GM21447 (cell line): ENCODE results near the gene USP12.
"Not testable (repeated sequence)": the region's sequence is repeated elsewhere in the genome, so short reads cannot be mapped to it uniquely, and the experiment has no call there.

Source experiments
- ATAC-seq: cut with Tn5 transposase; IDR thresholded peaks from one replicate; pipeline ENCODE4 v1.9.1; 2021; ENCODE audit not compliant: unreplicated experiment

USP12 gene, protein sequence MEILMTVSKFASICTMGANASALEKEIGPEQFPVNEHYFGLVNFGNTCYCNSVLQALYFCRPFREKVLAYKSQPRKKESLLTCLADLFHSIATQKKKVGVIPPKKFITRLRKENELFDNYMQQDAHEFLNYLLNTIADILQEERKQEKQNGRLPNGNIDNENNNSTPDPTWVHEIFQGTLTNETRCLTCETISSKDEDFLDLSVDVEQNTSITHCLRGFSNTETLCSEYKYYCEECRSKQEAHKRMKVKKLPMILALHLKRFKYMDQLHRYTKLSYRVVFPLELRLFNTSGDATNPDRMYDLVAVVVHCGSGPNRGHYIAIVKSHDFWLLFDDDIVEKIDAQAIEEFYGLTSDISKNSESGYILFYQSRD

DNA sequence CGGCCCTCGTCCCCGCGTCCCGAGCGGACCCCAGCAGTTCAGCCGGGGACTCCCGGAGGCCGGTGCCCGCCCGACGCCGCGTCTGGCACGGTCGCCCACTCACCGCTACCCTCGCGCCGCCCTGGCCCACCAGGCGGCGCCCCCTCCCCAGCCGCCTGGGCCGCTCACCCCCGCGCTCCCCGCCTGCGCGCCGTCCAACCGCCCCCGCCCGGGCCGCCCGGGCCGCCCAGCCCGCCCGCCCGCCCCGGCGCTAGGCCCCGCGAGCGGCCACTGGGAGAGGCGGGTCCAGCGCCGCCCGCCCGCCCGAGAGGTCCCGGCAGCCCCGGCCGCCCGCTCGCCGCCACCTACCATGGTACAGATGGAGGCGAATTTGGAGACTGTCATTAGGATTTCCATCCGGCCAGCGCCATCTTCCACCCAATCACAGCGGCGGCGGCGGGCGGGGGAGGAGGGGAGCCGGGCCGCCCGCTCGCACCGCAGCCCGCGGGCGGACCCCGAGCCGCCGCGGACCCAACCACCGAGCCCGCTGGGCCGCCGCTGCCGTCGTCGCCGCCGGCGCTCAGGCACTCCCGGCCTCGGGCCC is at the start of gene USP12:
Gene USP12 (minus strand): TSS at position 568 of the 583 bp plus-strand sequence. CDS start 172 bp downstream, at position 396.
- ATAC-seq = peak; percentile 6

DNA sequence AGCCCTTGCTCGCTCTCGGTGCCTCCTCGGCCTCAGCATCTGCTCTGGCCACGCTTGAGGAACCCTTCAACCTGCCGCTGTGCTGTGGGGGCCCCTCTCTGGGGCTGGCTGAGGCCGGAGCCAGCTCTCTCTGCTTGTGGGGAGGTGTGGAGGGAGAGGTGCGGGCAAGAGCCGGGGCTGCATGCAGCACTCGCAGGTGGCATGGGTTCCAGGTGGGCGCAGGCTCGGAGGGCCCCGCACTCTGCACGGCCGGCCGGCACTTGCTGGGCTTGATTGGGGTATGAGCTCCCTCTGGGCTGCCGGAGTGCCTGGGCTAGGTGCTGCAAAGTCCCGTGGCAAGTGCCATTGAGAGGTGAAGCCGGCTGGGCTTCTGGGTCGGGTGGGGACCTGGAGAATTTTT is 48.0 kb upstream of the USP12 start:
- no peak for ATAC-seq

DNA sequence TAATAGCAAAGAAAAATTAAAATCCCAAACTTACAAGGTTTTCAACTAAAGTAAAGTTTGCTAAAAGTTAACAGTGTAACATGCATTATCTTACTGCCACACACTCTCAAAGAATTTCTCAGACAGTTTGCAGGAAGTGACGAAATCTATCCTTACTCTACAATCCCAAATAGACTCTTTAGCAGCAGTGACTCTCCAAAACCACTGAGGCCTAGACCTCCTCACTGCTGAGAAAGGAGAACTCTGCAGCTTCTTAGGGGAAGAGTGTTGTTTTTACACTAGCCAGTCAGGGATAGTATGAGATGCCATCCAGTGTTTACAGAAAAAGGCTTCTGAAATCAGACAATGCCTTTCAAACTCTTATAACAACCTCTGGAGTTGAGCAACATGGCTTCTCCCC is 47.2 kb upstream of the USP12 start:
- ATAC-seq = not testable (repeated sequence)

DNA sequence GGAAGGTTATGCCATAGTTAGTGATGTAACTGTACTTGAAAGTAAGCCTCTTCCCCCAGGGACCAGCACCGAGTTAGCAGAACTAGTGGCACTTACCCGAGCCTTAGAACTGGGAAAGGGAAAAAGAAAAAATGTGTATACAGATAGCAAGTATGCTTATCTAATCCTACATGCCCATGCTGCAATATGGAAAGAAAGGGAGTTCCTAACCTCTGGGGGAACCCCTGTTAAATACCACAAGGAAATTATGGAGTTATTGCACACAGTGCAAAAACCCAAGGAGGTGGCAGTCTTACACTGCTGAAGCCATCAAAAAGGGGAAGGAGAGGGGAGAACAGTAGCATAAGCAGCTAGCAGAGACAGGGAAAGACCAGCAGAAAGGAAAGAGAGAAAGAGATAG is 46.2 kb upstream of the USP12 start:
- ATAC-seq = not testable (repeated sequence)

DNA sequence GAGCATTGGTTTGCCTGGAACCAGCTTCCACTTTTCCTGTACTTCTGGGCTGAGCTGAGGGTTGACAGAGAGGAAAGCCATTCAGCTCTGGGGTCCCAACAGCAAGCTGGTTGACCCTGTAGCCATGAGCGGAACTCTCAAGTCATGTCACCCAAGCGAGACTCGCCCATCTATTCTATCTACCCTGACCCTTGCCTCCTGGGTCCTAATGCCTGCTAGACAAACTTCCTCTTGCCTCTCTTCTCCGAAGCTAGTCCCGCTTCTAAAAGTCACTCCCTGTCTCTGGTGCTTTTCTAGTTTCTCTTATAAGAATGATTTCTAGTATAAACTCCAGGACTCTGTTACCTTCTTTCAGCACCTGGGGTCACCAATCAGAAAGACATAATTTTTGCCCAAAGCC is 41.8 kb upstream of the USP12 start:
- not testable (repeated sequence) for ATAC-seq

DNA sequence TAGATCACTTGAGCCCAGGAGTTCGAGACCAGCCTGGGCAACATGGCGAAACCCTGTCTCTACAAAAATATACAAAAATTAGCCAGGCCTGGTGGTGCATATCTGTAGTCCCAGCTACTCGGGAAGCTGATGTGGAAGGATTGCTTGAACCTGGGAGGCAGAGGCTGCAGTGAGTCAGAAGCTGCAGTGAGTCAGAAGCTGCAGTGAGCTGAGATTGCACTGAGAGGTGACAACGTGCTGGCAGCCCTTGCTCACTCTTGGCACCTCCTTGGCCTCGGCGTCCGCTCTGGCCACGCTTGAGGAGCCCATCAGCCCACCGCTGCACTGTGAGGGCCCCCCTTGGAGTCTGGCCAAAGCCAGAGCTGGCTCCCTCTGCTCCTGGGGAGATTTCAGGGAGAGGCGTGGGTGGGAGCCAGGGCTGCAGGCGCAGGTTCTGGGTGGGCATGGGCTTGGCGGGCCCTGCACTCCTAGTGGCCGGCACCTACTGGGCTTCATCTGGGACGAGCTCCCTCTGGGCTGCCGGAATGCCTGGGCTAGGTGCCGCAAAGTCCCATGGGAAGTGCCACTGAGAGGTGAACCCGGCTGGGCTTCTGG is 40.3 kb upstream of the USP12 start:
- no peak for ATAC-seq

DNA sequence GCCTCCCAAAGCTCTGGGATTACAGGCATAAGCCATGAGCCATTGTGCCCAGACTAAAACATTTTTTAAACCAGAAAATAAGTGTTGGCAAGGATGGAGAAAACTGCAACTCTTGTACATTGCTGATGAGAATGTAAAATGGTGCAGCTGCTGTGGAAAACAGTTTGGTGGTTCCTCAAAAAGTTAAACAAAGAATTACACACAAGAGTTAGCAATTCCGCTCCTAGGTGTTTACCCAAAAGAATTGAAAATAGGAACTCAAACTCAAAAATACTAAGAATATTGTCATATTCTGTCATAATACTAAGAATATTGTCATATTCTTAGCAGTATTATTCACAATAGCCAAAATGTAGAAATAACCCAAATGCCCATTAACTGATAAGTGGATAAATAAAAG is 39.7 kb upstream of the USP12 start:
- ATAC-seq = no peak

DNA sequence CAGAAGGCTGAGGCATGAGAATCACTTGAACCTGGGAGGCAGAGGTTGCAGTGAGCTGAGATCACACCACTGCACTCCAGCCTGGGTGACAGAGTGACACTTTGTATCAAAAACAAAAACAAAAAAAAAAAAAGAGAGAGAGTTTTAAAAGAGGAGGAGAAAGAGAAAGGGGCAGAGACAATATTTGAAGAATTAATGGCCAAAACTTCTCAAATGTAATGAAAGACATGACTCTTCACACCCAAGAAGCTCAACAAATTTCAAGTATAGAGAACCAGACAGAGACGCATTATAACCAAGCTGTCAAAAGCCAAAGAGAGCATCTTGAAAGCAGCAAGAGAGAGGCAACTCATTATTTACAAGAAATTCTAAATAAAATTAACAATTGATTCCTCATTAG is 36.9 kb upstream of the USP12 start:
- no peak for ATAC-seq

DNA sequence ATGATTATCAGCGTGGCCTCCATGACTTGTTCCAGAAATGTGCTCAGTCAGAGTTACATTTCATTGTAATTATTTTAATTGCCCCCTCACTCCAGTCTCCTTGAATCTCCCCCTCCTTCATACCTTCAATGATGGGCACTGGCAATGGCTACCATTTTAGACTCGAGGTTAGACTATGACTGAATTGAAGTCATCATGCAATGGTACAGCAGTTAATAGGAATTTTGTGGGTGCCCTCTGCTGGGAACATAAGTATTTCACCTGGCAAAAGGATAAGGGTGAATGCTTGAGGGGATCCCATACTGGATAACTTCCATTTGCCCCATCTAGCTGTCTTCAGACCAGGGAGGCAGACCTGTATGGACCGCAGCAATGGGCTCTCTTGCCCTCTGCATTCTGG is 32.2 kb upstream of the USP12 start:
- ATAC-seq = no peak

DNA sequence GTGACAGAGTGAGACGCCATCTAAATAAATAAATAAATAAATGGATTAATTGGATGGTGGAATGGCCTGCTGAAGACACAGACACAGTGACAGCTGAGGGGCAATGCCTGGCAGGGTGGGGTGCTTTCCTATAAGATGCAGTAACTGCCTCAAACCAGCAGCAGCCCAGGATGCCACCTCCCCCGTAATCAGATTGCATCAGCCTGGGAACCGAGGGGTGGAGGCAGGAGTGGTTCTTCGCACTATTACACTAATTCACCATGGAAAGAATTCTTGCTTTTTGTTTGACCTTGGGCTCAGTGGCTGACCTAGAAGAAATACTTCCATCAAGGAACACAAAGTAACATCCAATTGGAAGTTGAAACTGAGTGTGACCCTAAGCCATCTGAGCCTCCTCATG is 31.6 kb upstream of the USP12 start:
- no peak for ATAC-seq

DNA sequence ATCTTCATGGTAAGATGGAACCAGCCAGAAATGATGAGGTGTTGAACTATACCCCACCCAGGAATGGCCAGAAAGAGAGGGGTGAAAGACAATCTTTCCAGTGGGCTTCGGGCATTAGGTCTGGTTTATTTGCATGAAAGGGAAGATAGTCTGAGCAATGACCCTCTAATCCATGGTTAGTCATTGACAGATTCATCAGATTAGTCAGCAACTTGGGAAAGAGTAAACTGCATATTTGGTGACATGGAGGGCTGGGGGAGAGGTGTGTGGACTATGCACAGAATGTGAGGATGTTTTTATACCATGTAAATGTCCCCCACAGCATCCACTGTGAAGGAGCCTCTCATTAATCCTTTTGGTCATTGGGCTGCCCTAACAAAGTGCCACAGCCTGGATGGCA is 30.1 kb upstream of the USP12 start:
- no peak for ATAC-seq

DNA sequence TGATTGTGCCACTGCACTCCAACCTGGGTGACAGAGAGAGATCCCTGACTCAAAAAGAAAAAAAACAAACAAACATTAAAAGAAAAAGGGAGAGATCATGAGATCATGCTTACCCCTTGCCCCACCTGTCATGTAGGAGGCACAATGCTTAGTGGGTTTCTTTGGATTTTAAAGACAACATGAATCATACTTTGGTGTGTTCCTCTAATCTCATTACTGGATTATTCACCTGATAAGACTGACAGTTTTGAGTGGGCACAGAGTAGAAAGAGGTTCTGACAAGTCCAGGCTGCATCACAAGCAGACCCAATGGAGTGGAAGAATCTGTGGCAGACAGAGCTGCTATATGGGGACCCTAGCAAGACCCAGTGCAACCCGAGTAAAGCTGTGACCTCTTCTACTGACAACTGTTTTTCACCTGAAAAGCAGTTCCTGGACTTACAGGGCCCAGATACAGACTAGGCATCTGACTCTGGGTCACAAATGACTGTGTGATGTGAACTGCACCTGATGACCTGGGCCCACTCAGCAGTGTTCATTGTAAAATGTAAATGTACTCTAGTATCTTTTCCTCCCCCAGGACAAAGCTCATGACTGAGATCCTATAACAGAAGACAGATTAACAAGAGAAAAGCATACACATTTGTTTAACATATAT is 28.9 kb upstream of the USP12 start:
- ATAC-seq = no peak

DNA sequence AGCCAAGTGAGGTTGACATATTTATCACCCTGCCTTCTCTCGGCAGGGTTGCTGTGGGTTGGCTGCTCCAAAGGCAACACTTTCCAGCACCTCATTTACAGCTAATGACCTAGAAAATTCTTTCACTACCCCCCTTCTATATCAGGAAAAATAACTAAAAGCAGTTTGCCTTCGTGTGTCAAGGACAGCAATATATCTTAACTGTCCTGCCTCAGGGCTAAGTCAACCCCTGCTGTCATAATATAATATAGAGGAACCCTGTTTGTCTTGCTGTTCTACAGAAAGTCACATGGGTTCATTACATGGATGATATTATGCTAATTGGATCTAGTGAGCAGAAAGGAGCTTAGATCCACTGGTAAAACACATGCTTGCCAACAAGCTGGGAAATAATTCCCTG is 28.1 kb upstream of the USP12 start:
- ATAC-seq = no peak

DNA sequence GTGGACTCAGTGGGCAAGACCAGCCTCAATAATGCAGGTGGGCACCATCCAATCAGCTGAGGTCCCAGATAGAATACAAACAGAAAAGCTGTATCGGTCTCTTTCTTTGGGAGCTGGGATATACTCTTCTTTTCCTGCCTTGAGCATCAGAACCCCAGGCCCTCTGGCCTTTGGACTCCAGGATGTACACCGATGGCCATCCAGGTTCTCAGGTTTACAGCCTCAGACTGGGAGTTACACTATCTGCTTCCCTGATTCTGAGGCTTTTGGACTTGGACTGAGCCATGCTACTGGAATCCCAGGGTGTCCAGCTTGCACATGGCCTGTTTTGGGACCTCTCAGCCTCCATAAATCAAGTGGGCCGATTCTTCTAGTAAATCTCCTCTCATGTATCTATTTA is 27.6 kb upstream of the USP12 start:
- ATAC-seq = no peak

DNA sequence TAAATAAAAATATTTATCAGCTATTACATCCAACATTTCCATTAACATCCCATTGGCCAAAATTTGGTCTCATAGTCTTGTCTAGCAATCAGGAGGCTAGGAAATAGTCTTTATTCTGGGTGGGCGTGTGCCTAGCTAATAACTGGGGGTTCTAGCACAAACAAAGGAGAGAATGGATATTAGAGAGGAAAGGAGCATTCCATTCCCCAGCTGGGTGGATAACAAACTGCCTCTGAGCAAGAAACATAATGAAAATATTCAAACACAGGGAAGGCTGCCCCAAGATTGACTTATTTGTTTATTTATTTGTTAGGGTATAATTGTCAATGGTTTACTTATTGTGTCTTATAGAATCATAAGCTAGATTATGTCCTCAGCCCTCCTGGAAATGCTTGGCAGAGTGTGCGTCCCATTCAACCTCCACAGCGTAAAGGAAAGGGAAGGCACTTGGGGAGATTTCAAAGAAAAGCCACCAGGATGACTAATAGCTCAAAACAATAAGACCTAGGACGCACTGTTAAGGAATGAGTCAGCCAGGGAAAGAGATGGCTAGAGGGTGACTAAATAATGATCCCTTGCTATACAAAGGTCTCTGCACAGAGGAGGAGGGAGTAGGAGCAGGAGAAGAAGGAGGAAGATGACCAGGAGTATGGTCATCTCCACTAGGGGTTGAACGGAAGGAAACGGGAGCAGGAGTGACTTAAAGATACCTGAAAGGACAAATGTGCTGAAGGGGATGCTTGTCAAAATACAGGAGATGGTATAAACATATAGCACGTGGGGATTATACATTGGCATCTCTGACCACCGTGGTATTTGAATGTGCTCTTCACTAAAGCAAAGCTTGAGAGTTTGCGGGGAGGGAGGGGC is 23.5 kb upstream of the USP12 start:
- ATAC-seq = no peak

DNA sequence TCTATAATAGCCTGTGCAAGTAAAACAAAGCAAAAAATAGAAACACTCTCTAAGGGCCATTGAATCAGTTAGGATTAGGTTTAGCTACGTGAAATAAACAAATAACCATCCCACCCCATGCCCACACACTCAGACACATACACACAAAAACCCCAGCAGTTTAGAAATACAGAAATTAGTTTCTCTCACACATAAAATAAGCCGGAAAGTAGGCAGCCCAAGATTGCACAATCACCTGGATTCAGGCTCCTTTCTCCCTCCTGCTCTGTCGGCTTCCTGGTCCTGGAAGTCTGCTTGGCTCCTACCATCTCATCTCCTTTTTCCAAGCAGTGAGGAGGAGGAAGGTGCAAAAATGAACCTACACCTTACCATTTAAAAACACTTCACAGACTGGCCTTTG is 22.6 kb upstream of the USP12 start:
- ATAC-seq = no peak

DNA sequence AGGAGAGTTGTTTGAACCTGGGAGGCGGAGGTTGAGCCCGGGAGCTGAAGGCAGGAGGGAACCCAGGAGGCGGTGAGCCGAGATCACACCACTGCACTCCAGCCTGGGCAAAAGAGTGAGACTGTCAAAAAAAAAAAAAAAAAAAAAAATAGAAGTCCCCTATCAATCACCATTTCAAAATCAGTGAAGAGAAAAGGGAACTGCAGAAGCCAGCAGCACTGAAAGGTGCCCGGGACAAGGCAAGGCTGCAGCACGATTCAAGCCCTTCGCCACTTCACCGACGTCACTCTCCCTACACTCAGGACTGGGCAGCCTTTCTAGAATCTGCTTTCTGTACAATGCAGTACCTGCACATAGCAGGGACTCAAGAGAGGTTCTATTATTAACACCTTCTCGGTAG is 21.9 kb upstream of the USP12 start:
- ATAC-seq = no peak

DNA sequence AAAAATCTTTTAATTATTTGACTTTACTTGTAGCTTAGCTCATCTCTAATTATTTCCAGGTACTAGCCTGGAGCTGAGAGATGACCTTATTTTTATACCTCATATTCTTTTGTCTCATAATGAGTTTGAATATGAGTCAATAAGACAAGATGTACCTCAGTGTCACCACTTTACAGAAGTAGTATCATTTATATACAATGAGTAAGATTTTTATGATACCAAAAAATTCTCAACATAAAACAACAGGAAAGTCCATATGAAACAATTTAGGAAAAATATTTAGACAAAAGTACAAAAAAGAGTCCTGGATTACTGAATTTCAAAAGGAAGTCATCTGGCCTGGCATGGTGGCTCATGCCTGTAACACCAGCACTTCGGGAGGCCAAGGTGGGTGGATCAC is 21.4 kb upstream of the USP12 start:
- ATAC-seq = no peak

DNA sequence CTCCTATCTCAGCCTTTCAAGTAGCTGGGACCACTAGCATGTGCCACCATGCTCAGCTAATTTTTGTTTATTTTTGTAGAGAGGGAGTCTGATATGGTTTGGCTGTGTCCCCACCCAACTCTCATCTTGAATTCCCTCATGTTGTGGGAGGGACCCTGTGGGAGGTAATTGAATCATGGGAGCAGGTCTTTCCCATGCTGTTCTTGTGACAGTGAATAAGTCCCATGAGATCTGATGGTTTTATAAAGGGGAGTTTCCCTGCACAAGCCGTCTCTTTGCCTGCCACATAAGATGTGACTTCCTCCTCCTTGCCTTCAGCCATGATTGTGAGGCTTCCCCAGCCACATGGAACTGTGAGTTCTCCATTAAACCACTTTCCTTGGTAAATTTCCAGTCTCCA is 20.8 kb upstream of the USP12 start:
- not testable (repeated sequence) for ATAC-seq

DNA sequence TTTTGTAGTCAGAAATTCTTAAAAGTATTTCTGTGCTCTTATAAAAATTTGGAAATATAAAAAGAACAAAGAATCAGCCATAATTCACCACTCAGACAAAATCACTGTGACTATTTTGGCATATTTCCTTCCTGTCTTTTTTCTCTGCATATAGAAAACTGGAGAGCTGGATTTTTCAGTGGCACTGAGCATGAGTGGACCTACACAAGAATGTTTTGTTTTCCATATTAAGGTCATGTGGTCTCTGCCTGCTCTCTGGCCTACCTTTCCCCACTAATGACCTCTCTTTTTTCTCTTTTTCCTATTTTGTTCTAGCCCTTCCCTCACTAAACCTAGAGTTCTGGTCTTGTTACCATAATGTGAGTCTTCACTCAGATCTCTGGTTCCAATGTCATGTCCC is 17.6 kb upstream of the USP12 start:
- ATAC-seq = no peak

DNA sequence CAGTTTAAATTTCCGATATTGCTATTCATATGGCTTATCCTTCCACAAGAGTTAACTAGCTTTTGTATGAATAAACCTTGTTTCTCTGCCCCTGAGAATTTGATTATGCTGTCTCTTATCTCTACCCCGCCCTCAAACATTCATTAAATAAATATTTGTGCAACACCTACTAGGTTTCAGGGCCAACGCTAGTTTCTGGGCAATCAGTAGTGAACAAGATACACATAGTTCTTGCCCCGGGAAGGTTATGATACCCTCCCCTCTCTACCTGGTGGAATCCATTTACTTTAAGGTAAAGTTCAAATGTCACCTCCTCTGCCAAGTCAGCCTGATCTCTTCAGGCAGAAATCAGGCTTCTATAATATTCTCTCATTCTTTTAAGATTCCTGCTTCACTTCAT is 16.6 kb upstream of the USP12 start:
- ATAC-seq = no peak
